ENCODE data around the gene DHCR7. TPM values are rescaled to one million over a fixed set of nuclear protein-coding genes. Genes with fewer than 3 reads are reported as not detected.

DHCR7 gene
- total RNA-seq, 3 donors from 2014 or later (not counting 1 experiment from before 2014, with no cell fraction given): 12.5 to 18.1 (median 15.9) TPM

GRCh38 chr11:71472941-71473792 lies 25.0 kb upstream of the DHCR7 start:
- ATAC-seq (no peak), DNase-seq (no peak)
- Histone ChIP-seq H3K27ac (ENCODE audit: low read length) (no peak overlapping the region), H3K27me3 (ENCODE audit: control insufficient read depth, insufficient read depth, low read length) (no peaks in the 10 kb centered on the region), H3K4me1 (ENCODE audit: control insufficient read depth, insufficient read depth, low read length) (no peaks in the 10 kb centered on the region), H3K9me3 (ENCODE audit: control insufficient read depth, insufficient read depth, low read length) (no peaks in the 10 kb centered on the region), H3K36me3 (ENCODE audit: control insufficient read depth, insufficient read depth, low read length) (peaks cover 60% of the 10 kb centered on the region), H3K4me3 (ENCODE audit: low read length) (no peak overlapping the region)
- H3K36me3 Mint-ChIP-seq: no peaks in the 10 kb centered on the region
- H3K4me1 Mint-ChIP-seq: peaks cover 0 to 6% of the 10 kb centered on the region in 2 donors
- no peaks in the 10 kb centered on the region for H3K9me3 Mint-ChIP-seq
- no peak overlapping the region for H3K4me3 Mint-ChIP-seq
- WGBS (ENCODE audit: insufficient coverage): 98% methylated on average over 33 of the region's 33 CpGs
- TF ChIP-seq, protein P1, sequence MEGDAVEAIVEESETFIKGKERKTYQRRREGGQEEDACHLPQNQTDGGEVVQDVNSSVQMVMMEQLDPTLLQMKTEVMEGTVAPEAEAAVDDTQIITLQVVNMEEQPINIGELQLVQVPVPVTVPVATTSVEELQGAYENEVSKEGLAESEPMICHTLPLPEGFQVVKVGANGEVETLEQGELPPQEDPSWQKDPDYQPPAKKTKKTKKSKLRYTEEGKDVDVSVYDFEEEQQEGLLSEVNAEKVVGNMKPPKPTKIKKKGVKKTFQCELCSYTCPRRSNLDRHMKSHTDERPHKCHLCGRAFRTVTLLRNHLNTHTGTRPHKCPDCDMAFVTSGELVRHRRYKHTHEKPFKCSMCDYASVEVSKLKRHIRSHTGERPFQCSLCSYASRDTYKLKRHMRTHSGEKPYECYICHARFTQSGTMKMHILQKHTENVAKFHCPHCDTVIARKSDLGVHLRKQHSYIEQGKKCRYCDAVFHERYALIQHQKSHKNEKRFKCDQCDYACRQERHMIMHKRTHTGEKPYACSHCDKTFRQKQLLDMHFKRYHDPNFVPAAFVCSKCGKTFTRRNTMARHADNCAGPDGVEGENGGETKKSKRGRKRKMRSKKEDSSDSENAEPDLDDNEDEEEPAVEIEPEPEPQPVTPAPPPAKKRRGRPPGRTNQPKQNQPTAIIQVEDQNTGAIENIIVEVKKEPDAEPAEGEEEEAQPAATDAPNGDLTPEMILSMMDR (IDR thresholded peaks at IDR 0.05): no peak
- intact Hi-C loops (cut with micrococcal nuclease): no loop called here
- H3K27me3 Mint-ChIP-seq (ENCODE audit: low read depth in 2 of 2): no peaks in the 10 kb centered on the region
- no peak overlapping the region for H3K27ac Mint-ChIP-seq

- no peak for ATAC-seq
- intact Hi-C loops (cut with micrococcal nuclease): no loop called here
- H3K36me3 Mint-ChIP-seq: peaks cover 7% of the 10 kb centered on the region
- no peak overlapping the region for H3K4me3 Mint-ChIP-seq
- no peak overlapping the region for H3K27ac Mint-ChIP-seq
- peaks cover 0 to 6% of the 10 kb centered on the region in 2 donors for H3K4me1 Mint-ChIP-seq
- H3K4me3 ChIP-seq (ENCODE audit: low read length): no peak overlapping the region
- TF ChIP-seq, protein P1 (IDR thresholded peaks at IDR 0.05): no peak
- H3K27me3 Mint-ChIP-seq (ENCODE audit: low read depth in 2 of 2): no peaks in the 10 kb centered on the region
- WGBS (ENCODE audit: insufficient coverage): 92% methylated on average over 10 of the region's 10 CpGs
- no peaks in the 10 kb centered on the region for H3K27me3 ChIP-seq (ENCODE audit: control insufficient read depth, insufficient read depth, low read length)
- H3K9me3 Mint-ChIP-seq: no peaks in the 10 kb centered on the region
- H3K36me3 ChIP-seq (ENCODE audit: control insufficient read depth, insufficient read depth, low read length): peaks cover 58% of the 10 kb centered on the region
- no peaks in the 10 kb centered on the region for H3K9me3 ChIP-seq (ENCODE audit: control insufficient read depth, insufficient read depth, low read length)
- no peak for DNase-seq
- no peaks in the 10 kb centered on the region for H3K4me1 ChIP-seq (ENCODE audit: control insufficient read depth, insufficient read depth, low read length)
- H3K27ac ChIP-seq (ENCODE audit: low read length): no peak overlapping the region
These were observed 24.2 kb upstream of the DHCR7 start for GRCh38 chr11:71472357-71472885.

DNA sequence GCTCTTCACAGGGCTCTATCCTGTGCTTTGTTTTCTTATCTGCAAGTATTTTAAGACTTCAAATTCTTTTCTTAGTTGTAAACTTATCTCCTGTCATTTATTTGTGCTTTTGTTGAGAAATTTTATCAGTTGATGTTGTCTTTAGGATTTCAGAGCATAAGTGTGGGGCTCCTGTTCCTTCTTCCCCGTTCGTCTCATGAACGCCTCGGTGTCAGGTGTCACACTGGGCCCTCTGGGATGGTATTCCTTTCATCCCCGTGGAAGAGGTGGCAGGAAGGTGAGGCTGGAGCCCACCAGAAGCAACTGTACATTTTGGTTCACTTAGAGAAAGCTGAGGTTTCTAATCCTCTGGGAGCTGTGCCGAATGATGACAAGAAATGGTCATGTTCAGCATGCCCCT lies 22.8 kb upstream of the DHCR7 start:
- Mint-ChIP-seq H3K4me1 (peaks cover 0 to 6% of the 10 kb centered on the region in 2 donors), H3K27ac (peak overlapping the region in 1 of 2 donors; percentile 50), H3K27me3 (ENCODE audit: low read depth in 2 of 2) (no peaks in the 10 kb centered on the region), H3K9me3 (no peaks in the 10 kb centered on the region), H3K36me3 (peaks cover 13% of the 10 kb centered on the region), H3K4me3 (no peak overlapping the region)
- Histone ChIP-seq H3K4me1 (ENCODE audit: control insufficient read depth, insufficient read depth, low read length) (no peaks in the 10 kb centered on the region), H3K4me3 (ENCODE audit: low read length) (no peak overlapping the region), H3K27ac (ENCODE audit: low read length) (no peak overlapping the region), H3K27me3 (ENCODE audit: control insufficient read depth, insufficient read depth, low read length) (no peaks in the 10 kb centered on the region), H3K9me3 (ENCODE audit: control insufficient read depth, insufficient read depth, low read length) (no peaks in the 10 kb centered on the region), H3K36me3 (ENCODE audit: control insufficient read depth, insufficient read depth, low read length) (peaks cover 56% of the 10 kb centered on the region)
- WGBS (ENCODE audit: insufficient coverage): 93% methylated on average over 6 of the region's 6 CpGs
- DNase-seq (no peak), ATAC-seq (no peak)
- TF ChIP-seq, protein P1 (IDR thresholded peaks at IDR 0.05): no peak
- intact Hi-C loops (cut with micrococcal nuclease): no loop called here
